ENCODE results near the gene CPVL.

- TF ChIP-seq, protein P1, sequence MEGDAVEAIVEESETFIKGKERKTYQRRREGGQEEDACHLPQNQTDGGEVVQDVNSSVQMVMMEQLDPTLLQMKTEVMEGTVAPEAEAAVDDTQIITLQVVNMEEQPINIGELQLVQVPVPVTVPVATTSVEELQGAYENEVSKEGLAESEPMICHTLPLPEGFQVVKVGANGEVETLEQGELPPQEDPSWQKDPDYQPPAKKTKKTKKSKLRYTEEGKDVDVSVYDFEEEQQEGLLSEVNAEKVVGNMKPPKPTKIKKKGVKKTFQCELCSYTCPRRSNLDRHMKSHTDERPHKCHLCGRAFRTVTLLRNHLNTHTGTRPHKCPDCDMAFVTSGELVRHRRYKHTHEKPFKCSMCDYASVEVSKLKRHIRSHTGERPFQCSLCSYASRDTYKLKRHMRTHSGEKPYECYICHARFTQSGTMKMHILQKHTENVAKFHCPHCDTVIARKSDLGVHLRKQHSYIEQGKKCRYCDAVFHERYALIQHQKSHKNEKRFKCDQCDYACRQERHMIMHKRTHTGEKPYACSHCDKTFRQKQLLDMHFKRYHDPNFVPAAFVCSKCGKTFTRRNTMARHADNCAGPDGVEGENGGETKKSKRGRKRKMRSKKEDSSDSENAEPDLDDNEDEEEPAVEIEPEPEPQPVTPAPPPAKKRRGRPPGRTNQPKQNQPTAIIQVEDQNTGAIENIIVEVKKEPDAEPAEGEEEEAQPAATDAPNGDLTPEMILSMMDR (conservative IDR thresholded peaks at IDR 0.05; ENCODE audit: low read depth in 2 of 2), result no peak
- TF ChIP-seq POLR2AphosphoS5 (IDR thresholded peaks at IDR 0.05; ENCODE audit: low read depth), result no peak
- no peak for TF ChIP-seq CREB1 (CRISPR knock-in tag; IDR thresholded peaks at IDR 0.05; ENCODE audit: low read depth)
- no peak for TF ChIP-seq STAT1 (IDR thresholded peaks at IDR 0.05; ENCODE audit: unreplicated experiment)
- TF ChIP-seq EZH2phosphoT487 (IDR thresholded peaks at IDR 0.05; ENCODE audit: unreplicated experiment), result no peak
- TF ChIP-seq REST (IDR thresholded peaks at IDR 0.05; ENCODE audit: unreplicated experiment), result no peak
These were observed 32.8 kb upstream of the CPVL start for GRCh38 chr7:29179115-29179514.
